ENCODE results near the gene RAC2.
A peak's percentile ranks its signal among the peaks of the same experiment; 100 is the strongest.
"Not testable (repeated sequence)": the region's sequence is repeated elsewhere in the genome, so short reads cannot be mapped to it uniquely, and the experiment has no call there.

The RAC2 gene

GRCh38 chr22:37201443-37201820 is 42.6 kb downstream of the RAC2 start:
- not testable (repeated sequence) for DNase-seq

- no peak for DNase-seq
Observed at GRCh38 chr22:37199760-37200108, 44.3 kb downstream of the RAC2 start.

- DNase-seq: peak; percentile 84
Observed at GRCh38 chr22:37199103-37199759, 44.8 kb downstream of the RAC2 start.

GRCh38 chr22:37198258-37199102 is 45.6 kb downstream of the RAC2 start:
- DNase-seq: no peak

- DNase-seq: no peak
Observed at GRCh38 chr22:37197451-37198257, 46.4 kb downstream of the RAC2 start.

GRCh38 chr22:37196539-37197450 is 47.3 kb downstream of the RAC2 start:
- DNase-seq: no peak

GRCh38 chr22:37195921-37196320 is 48.1 kb downstream of the RAC2 start:
- DNase-seq: no peak

GRCh38 chr22:37194750-37195149 is 49.3 kb downstream of the RAC2 start:
- no peak for DNase-seq

- DNase-seq: no peak
Observed at GRCh38 chr22:37193629-37194191, 50.4 kb downstream of the RAC2 start.

GRCh38 chr22:37192741-37193140 is 51.3 kb downstream of the RAC2 start:
- no peak for DNase-seq

- no peak for DNase-seq
Observed at GRCh38 chr22:37192204-37192603, 51.9 kb downstream of the RAC2 start.

GRCh38 chr22:37190262-37190780 is 53.7 kb downstream of the RAC2 start:
- no peak for DNase-seq

GRCh38 chr22:37188901-37189466 is 55.1 kb downstream of the RAC2 start:
- DNase-seq: no peak

- DNase-seq: no peak
Observed at GRCh38 chr22:37187891-37188761, 55.9 kb downstream of the RAC2 start, which contains the start of gene C1QTNF6. Gene C1QTNF6 (minus strand): TSS chr22:37188247. CDS start chr22:37188213, 34 bp downstream.

GRCh38 chr22:37187552-37187890 is 56.5 kb downstream of the RAC2 start:
- no peak for DNase-seq

GRCh38 chr22:37186997-37187522 is 57.0 kb downstream of the RAC2 start:
- no peak for DNase-seq

GRCh38 chr22:37186228-37186996 is 57.7 kb downstream of the RAC2 start:
- no peak for DNase-seq

- no peak for DNase-seq
Observed at GRCh38 chr22:37185646-37186227, 58.3 kb downstream of the RAC2 start.
